GM12878 (cell line): ENCODE data around the gene CRY1. TPM values are rescaled to one million over a fixed set of nuclear protein-coding genes. Genes with fewer than 3 reads are reported as not detected.
A peak's percentile ranks its signal among the peaks of the same experiment; 100 is the strongest.

Experiments
- ATAC-seq: fragments of 200-7000 bp; cut with Tn5 transposase; 3 replicates; pipeline ENCODE4 v1.9.1; 2020; ENCODE audit warnings: mild to moderate bottlenecking, moderate library complexity
- BruUV-seq: library from RNA; stranded (reverse); fragments of 400-500 nt; replicated peaks from 2 replicates; lab custom pipeline; 2021; lab: Mats Ljungman, UMichigan
- CTCF ChIA-PET: fragments of 300-600 bp; sonication (Branson Sonifier 250); formaldehyde crosslinking; extraction: SDS; loops from one replicate; lab custom pipeline; 2021; ENCODE audit warnings: inconsistent platforms; lab: Yijun Ruan, JAX
- POLR2A ChIA-PET: fragments of 350-600 bp; formaldehyde crosslinking; extraction: SDS; loops from one replicate; lab custom pipeline; 2021; ENCODE audit warnings: inconsistent platforms; lab: Charles Lee
- RAD21 ChIA-PET: fragments of 300-600 bp; sonication (Branson Sonifier 250); formaldehyde crosslinking; loops from one replicate; lab custom pipeline; 2023; ENCODE audit warnings: antibody characterized with exemption; ENCODE audit not compliant: unreplicated experiment; lab: Charles Lee
- SMC1A ChIA-PET: fragments of 300-600 bp; sonication (Branson Sonifier 250); formaldehyde crosslinking; loops from one replicate; lab custom pipeline; 2023; ENCODE audit not compliant: unreplicated experiment, uncharacterized antibody; lab: Charles Lee
- DNase-seq: peaks from one replicate; pipeline ENCODE4 v3.0.0-alpha.2; 2011; ENCODE audit warnings: low read depth, low spot score
- FAIRE-seq: peaks from 3 replicates; lab custom pipeline; 2011; peaks lifted over from hg19 to GRCh38; lab: Jason Lieb, UNC
- H2AFZ ChIP-seq: 2 replicates; pipeline ENCODE4 v1.6.0; 2011; ENCODE audit warnings: low read depth, low read length, control low read depth; ENCODE audit not compliant: control insufficient read depth
- H3K27ac ChIP-seq: 2 replicates; pipeline ENCODE4 v1.5.1; 2011; ENCODE audit warnings: control low read depth; ENCODE audit not compliant: control insufficient read depth, insufficient read depth
- H3K27me3 ChIP-seq, 2 experiments: replicated peaks in 1 of 2; 2 replicates each; pipeline versions ENCODE4 v1.6.0 to v1.6.1; 2011; ENCODE audit warnings: low read length in 1 of 2; ENCODE audit not compliant: control insufficient read depth in 2 of 2, insufficient read depth in 2 of 2
- H3K36me3 ChIP-seq, 2 experiments: 2 replicates each; pipeline ENCODE4 v1.5.1; 2011; ENCODE audit warnings: low read length in 1 of 2; ENCODE audit not compliant: control insufficient read depth in 2 of 2, insufficient read depth in 2 of 2
- H3K4me1 ChIP-seq: 2 replicates; pipeline ENCODE4 v1.6.1; 2011; ENCODE audit warnings: mild to moderate bottlenecking, low read length, moderate library complexity, mixed read lengths; ENCODE audit not compliant: control insufficient read depth, insufficient read depth
- H3K4me2 ChIP-seq: 2 replicates; pipeline ENCODE4 v1.6.0; 2011; ENCODE audit warnings: control low read depth; ENCODE audit not compliant: control insufficient read depth, insufficient read depth
- H3K4me3 ChIP-seq: fragments of 200-600 bp; sonication (generic); 2 replicates; pipeline ENCODE4 v1.5.1; 2016
- H3K79me2 ChIP-seq: 2 replicates; pipeline ENCODE4 v1.6.0; 2011; ENCODE audit warnings: low read length; ENCODE audit not compliant: control insufficient read depth, insufficient read depth
- H3K9ac ChIP-seq: 2 replicates; pipeline ENCODE4 v1.8.0; 2011; ENCODE audit warnings: low read length, control low read depth, mixed read lengths; ENCODE audit not compliant: control insufficient read depth, insufficient read depth
- H3K9me3 ChIP-seq: replicated peaks from 3 replicates; pipeline ENCODE4 v1.5.1; 2011; ENCODE audit warnings: mild to moderate bottlenecking, low read length; ENCODE audit not compliant: control insufficient read depth, insufficient read depth
- H4K20me1 ChIP-seq: 2 replicates; pipeline ENCODE4 v1.6.0; 2011; ENCODE audit not compliant: control insufficient read depth, insufficient read depth
- ATF7 ChIP-seq: fragments of 450-650 bp; IDR thresholded peaks from 2 replicates; pipeline ENCODE4 v1.6.1; 2016; ENCODE audit warnings: low read depth, mild to moderate bottlenecking
- BMI1 ChIP-seq: fragments of 450-650 bp; IDR thresholded peaks from 2 replicates; pipeline ENCODE4 v1.6.1; 2016; ENCODE audit warnings: mild to moderate bottlenecking, moderate library complexity, borderline replicate concordance
- CHD1 ChIP-seq: IDR thresholded peaks from 2 replicates; pipeline ENCODE4 v1.6.1; 2012; ENCODE audit warnings: low read depth, low read length, improper control_type of control experiment
- CREM ChIP-seq: IDR thresholded peaks from 2 replicates; pipeline ENCODE4 v1.6.1; 2014; ENCODE audit warnings: antibody characterized with exemption, low read depth
- E2F8 ChIP-seq: fragments of 450-650 bp; IDR thresholded peaks from 2 replicates; pipeline ENCODE4 v1.6.1; 2018; ENCODE audit warnings: mild to moderate bottlenecking, low read depth, moderate library complexity; ENCODE audit not compliant: partially characterized antibody
- ELK1 ChIP-seq: IDR thresholded peaks from 2 replicates; pipeline ENCODE4 v1.6.1; 2012; ENCODE audit warnings: low read depth, low read length, improper control_type of control experiment
- ESRRA ChIP-seq: IDR thresholded peaks from 2 replicates; pipeline ENCODE4 v1.6.1; 2012; ENCODE audit warnings: mild to moderate bottlenecking, low read length, improper control_type of control experiment
- EZH2 ChIP-seq: IDR thresholded peaks from 2 replicates; pipeline ENCODE4 v1.6.1; 2012; ENCODE audit warnings: low read depth, mild to moderate bottlenecking, control low read depth, inconsistent platforms, low read length, borderline replicate concordance; ENCODE audit not compliant: control insufficient read depth
- IRF4 ChIP-seq: IDR thresholded peaks from 2 replicates; pipeline ENCODE4 v1.6.1; 2011; ENCODE audit warnings: low read depth, low read length
- PAX5 ChIP-seq: IDR thresholded peaks from 2 replicates; pipeline ENCODE4 v1.6.1; 2011; ENCODE audit warnings: low read depth, low read length, borderline replicate concordance
- POLR2AphosphoS5 ChIP-seq: IDR thresholded peaks from 2 replicates; pipeline ENCODE4 v1.6.1; 2011; ENCODE audit warnings: mild to moderate bottlenecking, low read length, inconsistent platforms
- SMAD5 ChIP-seq: IDR thresholded peaks from 2 replicates; pipeline ENCODE4 v1.6.1; 2016; ENCODE audit warnings: antibody characterized with exemption, low read depth
- SP1 ChIP-seq: IDR thresholded peaks from one replicate; pipeline ENCODE4 v1.6.1; 2011; ENCODE audit warnings: low read depth, low read length
- SREBF2 ChIP-seq: IDR thresholded peaks from 2 replicates; pipeline ENCODE4 v1.6.1; 2012; ENCODE audit warnings: mild to moderate bottlenecking, low read length
- STAT1 ChIP-seq: fragments of 450-650 bp; conservative IDR thresholded peaks from 2 replicates; pipeline ENCODE4 v1.6.1; 2014; ENCODE audit warnings: antibody characterized with exemption, mild to moderate bottlenecking
- TBL1XR1 ChIP-seq: IDR thresholded peaks from 2 replicates; pipeline ENCODE4 v1.6.1; 2012; ENCODE audit warnings: low read depth, low read length, improper control_type of control experiment
- TCF3 ChIP-seq: IDR thresholded peaks from 2 replicates; pipeline ENCODE4 v1.6.1; 2012; ENCODE audit warnings: low read depth, mild to moderate bottlenecking, low read length, borderline replicate concordance; ENCODE audit not compliant: insufficient read depth
- WGBS: methylation state at CpG from one replicate; pipeline ENCODE4 v1.1.6; 2016; ENCODE audit warnings: low lambda C conversion rate; ENCODE audit not compliant: insufficient replicate concordance, insufficient coverage; ENCODE audit errors: missing lambda C conversion rate; 5-methylcytosine and 5-hydroxymethylcytosine counted together
- in situ Hi-C: fragments of 300-500 bp; cut with MboI; formaldehyde crosslinking; loops from 9 replicates; pipeline ENCODE4 v1.14.3; 2018; ENCODE audit warnings: mixed read lengths
- intact Hi-C: fragments of 100-400 bp; cut with micrococcal nuclease; formaldehyde crosslinking; loops from one replicate; pipeline ENCODE4 v1.14.2; 2022; ENCODE audit not compliant: unreplicated experiment
- polyA plus RNA-seq, 11 experiments: library from polyadenylated mRNA; depleted of rRNA in 4 of 11; unstranded in 6 of 11; stranded (reverse) in 5 of 11; fragments of >200 nt; fragmentation: Nextera tagmentation in 4 of 11; fragmentation: Illumina TruSeq in 1 of 11; extraction: Ambion mirVana in 4 of 11; extraction: Trizol in 1 of 11; gene quantifications; 1 replicate in 1 of 11; 2 replicates in 10 of 11; pipeline versions ENCODE4 v1.2.1 to v1.2.3, GENCODE V29; 2011 to 2016; ENCODE audit warnings: inconsistent platforms in 2 of 11, missing spikeins in 2 of 11, low read depth in 1 of 11
- total RNA-seq, 4 experiments: library from RNA; depleted of rRNA in 3 of 4; stranded (reverse); fragments of >200 nt in 3 of 4; fragmentation: Illumina TruSeq in 1 of 4; extraction: Trizol in 1 of 4; gene quantifications; 2 replicates each; pipeline versions ENCODE4 v1.2.1 to v1.2.3, GENCODE V29; 2013 to 2021

Gene CRY1
- total and polyA plus RNA-seq, 10 of the 15 experiments (the other 5 are each of a cell fraction or from before 2014, with no cell fraction given) = 1.6 to 10.9 (median 5.4) TPM

- RAD21 ChIA-PET = no interaction called here
- WGBS = 2% methylated on average over 41 of the region's 50 CpGs
- no peak for TF ChIP-seq STAT1
- no peak for TF ChIP-seq ATF7
- no peak for TF ChIP-seq PAX5
- no peak for TF ChIP-seq EZH2
- TF ChIP-seq CHD1 = no peak
- TF ChIP-seq CREM = no peak
- no peak for TF ChIP-seq SMAD5
- peak; percentile 81 for TF ChIP-seq SP1
- TF ChIP-seq BMI1 = no peak
- peak; percentile 38; the same call in 1 of the 2 replicates for TF ChIP-seq POLR2AphosphoS5
- TF ChIP-seq ESRRA = no peak
- no peak for TF ChIP-seq IRF4
- TF ChIP-seq E2F8 = no peak
- no peak for TF ChIP-seq TCF3
- no peak for TF ChIP-seq SREBF2
- TF ChIP-seq ELK1 = no peak
- 0 out of 2 replicates have a peak, but pooled peaks have one; percentile 22 for TF ChIP-seq TBL1XR1
Observed at GRCh38 chr12:106986625-106987389, 106.5 kb downstream of the CRY1 start, which contains the start of gene MTERF2. TSS of gene MTERF2 (minus strand) at chr12:106987146. CDS start at chr12:106978714, 8,432 bp downstream.

More at GRCh38 chr12:106986625-106987389, 106.5 kb downstream of the CRY1 start, which contains the start of gene MTERF2:
- Histone ChIP-seq H3K4me2 (peak within 1 kb of the TSS; percentile 79), H2AFZ (peak within 1 kb of the TSS; percentile 96), H3K27me3 (no peaks in the 10 kb centered on the region), H3K9ac (peak within 1 kb of the TSS; percentile 80), H3K9me3 (no peaks in the 10 kb centered on the region), H3K36me3 (no peaks in the 10 kb centered on the region), H4K20me1 (no peaks in the 10 kb centered on the region), H3K4me3 (peak within 1 kb of the TSS; percentile 87), H3K4me1 (0 out of 2 replicates have a peak, but pooled peaks cover 5% of the 10 kb centered on the region), H3K27ac (peak within 1 kb of the TSS; percentile 50; the same call in 1 of the 2 replicates), H3K79me2 (peaks cover 4% of the 10 kb centered on the region)
- in situ Hi-C loops = no loop called here
- ChIA-PET CTCF (interaction anchor here (1.1 kb wide), 1 partner anchor 9 kb away, joined by 3 read pairs; no protein-coding TSS in a partner anchor), SMC1A (interaction anchor here (1.2 to 2.6 kb wide), 2 partner anchors 9 to 31 kb away, joined by 8 read pairs; partner anchors contain the start of gene TMEM263), POLR2A (interaction anchor here (1.0 to 1.7 kb wide), 2 partner anchors 25 to 31 kb away, joined by 3 to 12 read pairs; partner anchors contain the start of gene TMEM263)
- peak; percentile 100 for ATAC-seq
- peak; percentile 65 for DNase-seq
- TSS peak; percentile 63 for BruUV-seq
- FAIRE-seq = peak; percentile 31
- intact Hi-C loops = loop anchor here (2.0 kb wide), 1 partner anchor 76 kb away; no protein-coding TSS in a partner anchor
